AG10803 (cell line): ENCODE measurements around the gene MFF.

Experiments used
- DNase-seq: peaks from one replicate; pipeline ENCODE4 v3.0.0; 2010; ENCODE audit warnings: low read depth
- H3K4me3 ChIP-seq: 2 replicates; pipeline ENCODE4 v1.5.1; 2011; ENCODE audit warnings: mild to moderate bottlenecking, low read length, control low read depth
- TF ChIP-seq, protein P1 (sequence below): conservative IDR thresholded peaks from 2 replicates; pipeline ENCODE4 v1.5.1; 2011; ENCODE audit warnings: mild to moderate bottlenecking, low read length, control low read depth, inconsistent platforms

MFF gene

DNA sequence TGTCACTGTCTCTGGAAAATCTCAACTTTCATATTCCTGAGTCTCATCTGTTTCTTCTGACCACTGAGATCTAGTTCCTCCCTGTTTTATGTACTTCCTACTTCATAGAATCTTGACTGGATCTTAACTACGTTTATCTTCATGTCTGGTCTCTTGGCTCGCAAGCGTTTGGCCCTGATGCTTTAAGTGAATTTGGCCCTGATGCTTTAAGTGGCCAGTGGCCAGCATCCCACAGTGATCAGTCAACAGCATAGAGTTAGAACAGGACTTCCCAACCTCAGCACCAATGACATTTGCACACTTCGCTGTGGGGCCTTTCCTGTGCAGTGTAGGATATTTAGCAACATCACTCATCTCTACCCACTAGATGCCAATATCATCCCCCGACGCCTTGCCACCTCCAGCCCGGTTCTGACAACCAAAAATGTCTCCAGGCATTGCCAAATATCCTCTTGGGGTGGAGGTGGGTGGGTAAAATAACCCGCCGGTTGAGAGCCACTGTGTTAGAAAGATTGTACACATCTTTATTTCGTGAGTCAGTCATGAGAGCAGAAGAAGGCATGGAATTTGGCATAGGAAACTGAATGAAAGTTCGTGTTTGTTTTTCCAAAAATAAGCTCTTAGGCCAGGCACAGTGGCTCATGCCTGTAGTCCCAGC is 41.8 kb downstream of the MFF start:
- peak; percentile 92 for DNase-seq
- no peak overlapping the region for H3K4me3 ChIP-seq
- TF ChIP-seq, protein P1, sequence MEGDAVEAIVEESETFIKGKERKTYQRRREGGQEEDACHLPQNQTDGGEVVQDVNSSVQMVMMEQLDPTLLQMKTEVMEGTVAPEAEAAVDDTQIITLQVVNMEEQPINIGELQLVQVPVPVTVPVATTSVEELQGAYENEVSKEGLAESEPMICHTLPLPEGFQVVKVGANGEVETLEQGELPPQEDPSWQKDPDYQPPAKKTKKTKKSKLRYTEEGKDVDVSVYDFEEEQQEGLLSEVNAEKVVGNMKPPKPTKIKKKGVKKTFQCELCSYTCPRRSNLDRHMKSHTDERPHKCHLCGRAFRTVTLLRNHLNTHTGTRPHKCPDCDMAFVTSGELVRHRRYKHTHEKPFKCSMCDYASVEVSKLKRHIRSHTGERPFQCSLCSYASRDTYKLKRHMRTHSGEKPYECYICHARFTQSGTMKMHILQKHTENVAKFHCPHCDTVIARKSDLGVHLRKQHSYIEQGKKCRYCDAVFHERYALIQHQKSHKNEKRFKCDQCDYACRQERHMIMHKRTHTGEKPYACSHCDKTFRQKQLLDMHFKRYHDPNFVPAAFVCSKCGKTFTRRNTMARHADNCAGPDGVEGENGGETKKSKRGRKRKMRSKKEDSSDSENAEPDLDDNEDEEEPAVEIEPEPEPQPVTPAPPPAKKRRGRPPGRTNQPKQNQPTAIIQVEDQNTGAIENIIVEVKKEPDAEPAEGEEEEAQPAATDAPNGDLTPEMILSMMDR, result no peak

- TF ChIP-seq, protein P1, result no peak
- H3K4me3 ChIP-seq, result no peak overlapping the region
Measured at GRCh38 chr2:227367427-227367795, 42.4 kb downstream of the MFF start.

DNA sequence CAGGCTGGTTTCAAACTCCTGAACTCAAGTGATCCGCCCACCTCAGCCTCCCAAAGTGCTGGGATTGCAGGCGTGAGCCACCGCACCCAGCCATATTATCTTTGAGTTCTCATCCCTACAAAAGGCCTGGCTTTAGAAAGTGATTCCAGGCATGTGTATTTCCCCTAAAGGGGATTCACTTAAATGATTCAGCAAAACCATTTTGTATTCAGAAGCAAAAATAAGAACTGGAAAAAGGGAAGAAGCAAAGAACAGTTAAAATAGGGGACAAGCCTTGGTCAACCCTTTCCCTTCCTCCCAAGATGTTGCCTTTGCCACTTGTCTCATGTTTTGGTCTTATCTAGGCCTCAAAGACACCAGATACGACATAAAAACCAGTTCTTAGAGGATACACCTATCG is 43.5 kb downstream of the MFF start:
- TF ChIP-seq, protein P1, result no peak
- H3K4me3 ChIP-seq, result no peak overlapping the region
- no peak for DNase-seq

More at GRCh38 chr2:227367427-227367795, 42.4 kb downstream of the MFF start:
- no peak for DNase-seq

DNA sequence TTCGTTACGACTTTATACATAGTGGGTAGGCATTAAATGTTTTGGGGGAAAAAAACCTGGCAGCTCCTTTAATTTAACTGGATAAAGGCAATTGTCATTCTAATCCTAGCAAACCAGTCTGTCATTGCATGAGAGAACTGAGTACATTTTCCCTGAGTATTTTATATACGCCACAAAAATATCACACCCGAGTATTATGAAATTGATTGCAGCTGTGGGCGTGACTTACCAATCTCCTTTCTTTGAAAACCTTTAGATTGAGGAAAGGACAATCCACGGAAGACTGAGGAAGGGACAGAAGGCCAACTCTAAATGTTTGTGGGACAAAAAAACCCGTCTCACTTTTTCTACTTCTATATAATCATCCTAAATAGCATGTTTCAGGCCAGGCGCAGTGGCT is 45.0 kb downstream of the MFF start:
- TF ChIP-seq, protein P1, result no peak
- H3K4me3 ChIP-seq, result no peak overlapping the region
- DNase-seq, result no peak

DNA sequence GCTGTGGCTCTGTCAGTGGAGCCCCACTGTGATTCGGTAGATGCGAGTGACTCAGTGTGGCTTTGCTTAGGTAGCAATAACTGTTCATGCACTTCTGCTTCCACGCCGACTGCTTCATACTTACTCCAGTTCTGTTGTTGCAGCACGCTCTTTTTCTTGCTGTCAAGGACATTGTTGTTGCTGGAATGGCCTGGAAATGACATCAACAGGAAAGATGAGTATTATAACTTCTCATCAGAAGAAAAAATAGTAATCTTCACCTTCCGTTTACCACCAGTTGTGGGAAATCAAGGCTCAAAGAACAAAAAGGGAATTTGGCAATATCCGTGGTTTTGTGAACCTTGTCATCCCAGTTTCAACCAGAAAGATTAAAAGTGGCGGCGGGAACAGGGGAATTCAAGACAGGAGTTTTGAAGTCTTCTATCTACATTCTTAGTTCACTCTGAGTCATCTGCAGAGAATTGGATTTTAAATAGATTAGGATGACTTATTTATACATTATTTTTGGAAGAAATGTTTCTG is 45.8 kb downstream of the MFF start:
- TF ChIP-seq, protein P1, result no peak
- peak; percentile 78 for DNase-seq
- H3K4me3 ChIP-seq, result no peak overlapping the region

- no peak for DNase-seq
- H3K4me3 ChIP-seq, result no peak overlapping the region
- TF ChIP-seq, protein P1, result no peak
Measured at GRCh38 chr2:227373389-227373788, 48.3 kb downstream of the MFF start.

GRCh38 chr2:227374158-227374557 is 49.1 kb downstream of the MFF start:
- no peak overlapping the region for H3K4me3 ChIP-seq
- TF ChIP-seq, protein P1, result no peak
- peak; percentile 56 for DNase-seq
